ENCODE data around the gene SLC5A2.
"Not testable (repeated sequence)": the region's sequence is repeated elsewhere in the genome, so short reads cannot be mapped to it uniquely, and the experiment has no call there.

The SLC5A2 gene

GRCh38 chr16:31513126-31513525 lies 30.2 kb downstream of the SLC5A2 start:
- Histone ChIP-seq H3K9me3 (ENCODE audit: control insufficient read depth in 1 of 2, low read length in 2 of 2) (no peaks in the 10 kb centered on the region), H3K27ac (ENCODE audit: low read depth, low read length) (no peak overlapping the region), H3K27me3 (ENCODE audit: control insufficient read depth in 1 of 2, insufficient read depth in 2 of 2, low read length in 2 of 2) (no peaks in the 10 kb centered on the region), H3K9ac (ENCODE audit: low read depth in 1 of 2, low read length in 2 of 2) (no peak overlapping the region), H3K4me3 (ENCODE audit: low read depth in 1 of 2, low read length in 2 of 2) (no peak overlapping the region), H3K4me1 (ENCODE audit: control insufficient read depth in 1 of 2, insufficient read depth in 2 of 2, low read length in 2 of 2) (peaks cover 11 to 13% of the 10 kb centered on the region in 2 donors), H3K36me3 (ENCODE audit: control insufficient read depth in 1 of 2, insufficient read depth in 2 of 2, low read length in 2 of 2) (no peaks in the 10 kb centered on the region)

GRCh38 chr16:31513884-31514283 lies 31.0 kb downstream of the SLC5A2 start:
- H3K27me3 ChIP-seq (ENCODE audit: control insufficient read depth in 1 of 2, insufficient read depth in 2 of 2, low read length in 2 of 2): no peaks in the 10 kb centered on the region
- no peak overlapping the region for H3K4me3 ChIP-seq (ENCODE audit: low read depth in 1 of 2, low read length in 2 of 2)
- H3K9ac ChIP-seq (ENCODE audit: low read depth in 1 of 2, low read length in 2 of 2): no peak overlapping the region
- no peak overlapping the region for H3K27ac ChIP-seq (ENCODE audit: low read depth, low read length)
- no peaks in the 10 kb centered on the region for H3K9me3 ChIP-seq (ENCODE audit: control insufficient read depth in 1 of 2, low read length in 2 of 2)
- no peaks in the 10 kb centered on the region for H3K36me3 ChIP-seq (ENCODE audit: control insufficient read depth in 1 of 2, insufficient read depth in 2 of 2, low read length in 2 of 2)
- peaks cover 7 to 11% of the 10 kb centered on the region in 2 donors for H3K4me1 ChIP-seq (ENCODE audit: control insufficient read depth in 1 of 2, insufficient read depth in 2 of 2, low read length in 2 of 2)

GRCh38 chr16:31517800-31518402 lies 35.0 kb downstream of the SLC5A2 start:
- H3K4me3 ChIP-seq (ENCODE audit: low read depth in 1 of 2, low read length in 2 of 2): no peak overlapping the region
- no peaks in the 10 kb centered on the region for H3K27me3 ChIP-seq (ENCODE audit: control insufficient read depth in 1 of 2, insufficient read depth in 2 of 2, low read length in 2 of 2)
- H3K9me3 ChIP-seq (ENCODE audit: control insufficient read depth in 1 of 2, low read length in 2 of 2): no peaks in the 10 kb centered on the region
- no peaks in the 10 kb centered on the region for H3K36me3 ChIP-seq (ENCODE audit: control insufficient read depth in 1 of 2, insufficient read depth in 2 of 2, low read length in 2 of 2)
- H3K4me1 ChIP-seq (ENCODE audit: control insufficient read depth in 1 of 2, insufficient read depth in 2 of 2, low read length in 2 of 2): no peaks in the 10 kb centered on the region
- no peak overlapping the region for H3K9ac ChIP-seq (ENCODE audit: low read depth in 1 of 2, low read length in 2 of 2)
- no peak overlapping the region for H3K27ac ChIP-seq (ENCODE audit: low read depth, low read length)

GRCh38 chr16:31519759-31520431 lies 37.0 kb downstream of the SLC5A2 start:
- Histone ChIP-seq H3K4me3 (ENCODE audit: low read depth in 1 of 2, low read length in 2 of 2) (no peak overlapping the region), H3K27ac (ENCODE audit: low read depth, low read length) (no peak overlapping the region), H3K4me1 (ENCODE audit: control insufficient read depth in 1 of 2, insufficient read depth in 2 of 2, low read length in 2 of 2) (no peaks in the 10 kb centered on the region), H3K9me3 (ENCODE audit: control insufficient read depth in 1 of 2, low read length in 2 of 2) (no peaks in the 10 kb centered on the region), H3K9ac (ENCODE audit: low read depth in 1 of 2, low read length in 2 of 2) (no peak overlapping the region), H3K36me3 (ENCODE audit: control insufficient read depth in 1 of 2, insufficient read depth in 2 of 2, low read length in 2 of 2) (no peaks in the 10 kb centered on the region), H3K27me3 (ENCODE audit: control insufficient read depth in 1 of 2, insufficient read depth in 2 of 2, low read length in 2 of 2) (no peaks in the 10 kb centered on the region)

- Histone ChIP-seq H3K4me3 (ENCODE audit: low read depth in 1 of 2, low read length in 2 of 2) (no peak overlapping the region), H3K27me3 (ENCODE audit: control insufficient read depth in 1 of 2, insufficient read depth in 2 of 2, low read length in 2 of 2) (no peaks in the 10 kb centered on the region), H3K36me3 (ENCODE audit: control insufficient read depth in 1 of 2, insufficient read depth in 2 of 2, low read length in 2 of 2) (no peaks in the 10 kb centered on the region), H3K9me3 (ENCODE audit: control insufficient read depth in 1 of 2, low read length in 2 of 2) (no peaks in the 10 kb centered on the region), H3K27ac (ENCODE audit: low read depth, low read length) (no peak overlapping the region), H3K9ac (ENCODE audit: low read depth in 1 of 2, low read length in 2 of 2) (no peak overlapping the region), H3K4me1 (ENCODE audit: control insufficient read depth in 1 of 2, insufficient read depth in 2 of 2, low read length in 2 of 2) (no peaks in the 10 kb centered on the region)
Measured at GRCh38 chr16:31521368-31521767, 38.4 kb downstream of the SLC5A2 start.

- H3K9ac ChIP-seq (ENCODE audit: low read depth in 1 of 2, low read length in 2 of 2): no peak overlapping the region
- H3K36me3 ChIP-seq (ENCODE audit: control insufficient read depth in 1 of 2, insufficient read depth in 2 of 2, low read length in 2 of 2): no peaks in the 10 kb centered on the region
- no peak overlapping the region for H3K27ac ChIP-seq (ENCODE audit: low read depth, low read length)
- no peaks in the 10 kb centered on the region for H3K9me3 ChIP-seq (ENCODE audit: control insufficient read depth in 1 of 2, low read length in 2 of 2)
- H3K4me3 ChIP-seq (ENCODE audit: low read depth in 1 of 2, low read length in 2 of 2): no peak overlapping the region
- no peaks in the 10 kb centered on the region for H3K4me1 ChIP-seq (ENCODE audit: control insufficient read depth in 1 of 2, insufficient read depth in 2 of 2, low read length in 2 of 2)
- no peaks in the 10 kb centered on the region for H3K27me3 ChIP-seq (ENCODE audit: control insufficient read depth in 1 of 2, insufficient read depth in 2 of 2, low read length in 2 of 2)
Measured at GRCh38 chr16:31522071-31522470, 39.1 kb downstream of the SLC5A2 start.

GRCh38 chr16:31523768-31524167 lies 40.8 kb downstream of the SLC5A2 start:
- not testable (repeated sequence) for H3K4me1 ChIP-seq (ENCODE audit: control insufficient read depth in 1 of 2, insufficient read depth in 2 of 2, low read length in 2 of 2); H3K9ac ChIP-seq (ENCODE audit: low read depth in 1 of 2, low read length in 2 of 2); H3K36me3 ChIP-seq (ENCODE audit: control insufficient read depth in 1 of 2, insufficient read depth in 2 of 2, low read length in 2 of 2)

GRCh38 chr16:31525113-31525512 lies 42.2 kb downstream of the SLC5A2 start:
- H3K27me3 ChIP-seq (ENCODE audit: control insufficient read depth in 1 of 2, insufficient read depth in 2 of 2, low read length in 2 of 2): peaks cover 22 to 24% of the 10 kb centered on the region in 2 donors
- no peaks in the 10 kb centered on the region for H3K9me3 ChIP-seq (ENCODE audit: control insufficient read depth in 1 of 2, low read length in 2 of 2)
- H3K27ac ChIP-seq (ENCODE audit: low read depth, low read length): no peak overlapping the region
- H3K4me3 ChIP-seq (ENCODE audit: low read depth in 1 of 2, low read length in 2 of 2): no peak overlapping the region
- H3K4me1 ChIP-seq (ENCODE audit: control insufficient read depth in 1 of 2, insufficient read depth in 2 of 2, low read length in 2 of 2): peaks cover 0 to 5% of the 10 kb centered on the region in 2 donors
- no peaks in the 10 kb centered on the region for H3K36me3 ChIP-seq (ENCODE audit: control insufficient read depth in 1 of 2, insufficient read depth in 2 of 2, low read length in 2 of 2)
- no peak overlapping the region for H3K9ac ChIP-seq (ENCODE audit: low read depth in 1 of 2, low read length in 2 of 2)

More at GRCh38 chr16:31523768-31524167, 40.8 kb downstream of the SLC5A2 start:
- H3K27ac ChIP-seq (ENCODE audit: low read depth, low read length); H3K4me3 ChIP-seq (ENCODE audit: low read depth in 1 of 2, low read length in 2 of 2); H3K9me3 ChIP-seq (ENCODE audit: control insufficient read depth in 1 of 2, low read length in 2 of 2): not testable (repeated sequence)
- H3K27me3 ChIP-seq (ENCODE audit: control insufficient read depth in 1 of 2, insufficient read depth in 2 of 2, low read length in 2 of 2): peaks cover 13 to 14% of the 10 kb centered on the region in 2 donors

GRCh38 chr16:31527734-31528274 lies 44.9 kb downstream of the SLC5A2 start, which contains the start of gene AHSP:
AHSP (plus strand) TSS chr16:31527900; CDS start chr16:31528140, 240 bp downstream.
- peaks cover 0 to 5% of the 10 kb centered on the region in 2 donors for H3K4me1 ChIP-seq (ENCODE audit: control insufficient read depth in 1 of 2, insufficient read depth in 2 of 2, low read length in 2 of 2)
- peak within 1 kb of the TSS in 1 of 2 donors; percentile 16 for H3K4me3 ChIP-seq (ENCODE audit: low read depth in 1 of 2, low read length in 2 of 2)
- H3K27ac ChIP-seq (ENCODE audit: low read depth, low read length): no peak within 1 kb of the TSS
- peaks cover 27 to 34% of the 10 kb centered on the region in 2 donors for H3K27me3 ChIP-seq (ENCODE audit: control insufficient read depth in 1 of 2, insufficient read depth in 2 of 2, low read length in 2 of 2)
- H3K9ac ChIP-seq (ENCODE audit: low read depth in 1 of 2, low read length in 2 of 2): no peak within 1 kb of the TSS
- H3K9me3 ChIP-seq (ENCODE audit: control insufficient read depth in 1 of 2, low read length in 2 of 2): no peaks in the 10 kb centered on the region
- H3K36me3 ChIP-seq (ENCODE audit: control insufficient read depth in 1 of 2, insufficient read depth in 2 of 2, low read length in 2 of 2): no peaks in the 10 kb centered on the region

GRCh38 chr16:31528523-31529107 lies 45.7 kb downstream of the SLC5A2 start:
- Histone ChIP-seq H3K27ac (ENCODE audit: low read depth, low read length) (no peak overlapping the region), H3K4me3 (ENCODE audit: low read depth in 1 of 2, low read length in 2 of 2) (peak overlapping the region in 1 of 2 donors; percentile 16), H3K4me1 (ENCODE audit: control insufficient read depth in 1 of 2, insufficient read depth in 2 of 2, low read length in 2 of 2) (peaks cover 0 to 5% of the 10 kb centered on the region in 2 donors), H3K27me3 (ENCODE audit: control insufficient read depth in 1 of 2, insufficient read depth in 2 of 2, low read length in 2 of 2) (peaks cover 27 to 34% of the 10 kb centered on the region in 2 donors), H3K9ac (ENCODE audit: low read depth in 1 of 2, low read length in 2 of 2) (no peak overlapping the region), H3K36me3 (ENCODE audit: control insufficient read depth in 1 of 2, insufficient read depth in 2 of 2, low read length in 2 of 2) (no peaks in the 10 kb centered on the region), H3K9me3 (ENCODE audit: control insufficient read depth in 1 of 2, low read length in 2 of 2) (no peaks in the 10 kb centered on the region)

Data from duodenal mucosa (tissue), 2 donors.